HG03575 (cell line): Measurements from ENCODE around the gene TNFSF9.

Experiments
- ATAC-seq: cut with Tn5 transposase; IDR thresholded peaks from one replicate; pipeline ENCODE4 v1.9.1; 2021; ENCODE audit not compliant: unreplicated experiment, insufficient number of reproducible peaks, low FRiP score; ENCODE audit errors: extremely low read depth

Gene TNFSF9

DNA sequence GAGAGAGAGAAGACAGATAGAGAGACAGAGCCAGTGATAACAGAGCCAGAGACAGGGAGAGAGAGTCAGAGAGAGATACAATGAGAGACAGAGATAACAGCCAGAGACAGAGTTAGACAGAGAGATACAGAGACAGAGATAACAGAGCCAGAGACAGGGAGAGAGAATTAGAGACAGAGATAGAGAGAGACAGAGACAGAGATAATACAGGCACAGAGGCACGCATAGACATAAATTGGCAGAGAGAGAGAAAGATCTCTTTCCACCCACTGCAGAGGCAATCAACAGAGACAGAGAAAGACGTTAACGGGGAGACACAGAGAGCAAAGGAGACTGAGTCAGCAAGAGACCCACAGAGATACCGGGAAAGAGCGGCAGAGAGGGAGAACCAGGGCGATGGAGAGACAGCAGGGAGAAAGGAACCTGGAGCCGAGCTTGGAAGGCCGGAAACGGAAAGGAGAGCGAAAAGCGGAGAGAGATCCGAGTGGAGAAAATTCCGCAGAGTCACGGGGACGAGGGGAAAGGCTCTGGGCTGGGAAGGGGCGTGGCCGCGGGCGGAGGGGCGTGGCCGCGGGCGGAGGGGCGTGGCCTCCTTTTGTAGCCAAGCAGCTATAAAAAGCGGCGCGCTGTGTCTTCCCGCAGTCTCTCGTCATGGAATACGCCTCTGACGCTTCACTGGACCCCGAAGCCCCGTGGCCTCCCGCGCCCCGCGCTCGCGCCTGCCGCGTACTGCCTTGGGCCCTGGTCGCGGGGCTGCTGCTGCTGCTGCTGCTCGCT lies at the start of gene TNFSF9:
TSS of gene TNFSF9 (plus strand) at position 641 of the 777 bp plus-strand sequence. CDS start at position 652, 11 bp downstream.
- ATAC-seq, result no peak

DNA sequence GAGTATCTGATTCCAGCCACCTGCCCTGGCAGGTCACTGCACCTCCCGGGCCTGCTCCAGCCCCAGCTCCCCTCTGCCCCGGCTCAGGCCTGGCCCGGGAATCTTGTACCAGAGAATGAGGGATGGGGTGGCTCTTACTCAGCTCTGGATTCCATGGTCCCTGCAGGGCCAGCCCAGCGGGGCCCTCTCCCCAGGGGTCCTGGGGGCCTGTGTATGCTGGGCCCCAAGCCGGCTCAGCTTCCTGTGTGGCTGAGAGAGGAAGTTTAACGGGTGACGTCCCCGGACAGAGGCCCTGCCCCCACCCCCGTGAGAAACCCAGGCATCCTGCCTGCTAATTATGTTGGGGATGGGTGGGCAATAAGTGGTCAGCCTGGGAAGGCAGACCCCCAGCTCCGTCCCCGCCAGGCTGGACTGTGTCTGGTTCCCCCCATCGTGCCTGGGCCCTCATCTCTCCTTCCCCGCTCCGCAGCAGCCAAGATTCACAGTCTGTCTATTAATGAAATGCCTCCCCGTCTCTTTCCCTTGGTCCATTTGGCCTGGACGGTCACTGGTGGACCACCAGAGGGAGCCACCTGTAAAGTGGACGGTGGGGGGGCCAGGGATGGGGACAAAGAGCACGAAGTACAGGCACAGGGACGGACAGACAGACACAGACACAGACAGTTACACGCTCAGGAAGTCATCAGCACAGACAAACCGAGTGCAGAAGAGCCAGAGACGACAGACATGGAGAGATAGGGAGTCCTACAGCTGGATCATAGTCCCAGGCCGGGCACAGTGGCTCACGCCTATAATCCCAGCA lies 49.1 kb upstream of the TNFSF9 start, which contains the start of gene DENND1C:
TSS of gene DENND1C (minus strand) at position 247 of the 802 bp plus-strand sequence. CDS start at position 155, 92 bp downstream.
- no peak for ATAC-seq

GRCh38 chr19:6482343-6482686 lies 48.5 kb upstream of the TNFSF9 start:
- ATAC-seq, result no peak

GRCh38 chr19:6483235-6483634 lies 47.6 kb upstream of the TNFSF9 start:
- no peak for ATAC-seq

DNA sequence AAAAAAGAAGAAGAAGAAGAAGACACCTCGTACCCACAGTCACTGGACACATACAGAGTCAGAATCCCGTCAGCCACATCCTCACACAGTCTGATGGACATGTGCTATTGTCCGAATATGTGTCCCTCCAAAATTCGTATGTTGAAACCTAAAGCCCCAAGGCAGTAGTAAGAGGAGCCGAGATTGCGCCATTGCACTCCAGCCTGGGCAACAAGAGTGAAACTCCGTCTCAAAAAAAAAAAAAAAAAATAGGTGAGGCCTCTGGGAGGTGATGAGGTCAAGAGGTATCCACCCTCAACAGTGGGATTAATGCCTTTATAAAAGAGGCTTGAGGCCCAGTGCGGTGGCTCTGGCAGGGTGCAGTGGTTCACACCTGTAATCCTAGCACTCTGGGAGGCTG lies 46.6 kb upstream of the TNFSF9 start:
- ATAC-seq, result no peak

DNA sequence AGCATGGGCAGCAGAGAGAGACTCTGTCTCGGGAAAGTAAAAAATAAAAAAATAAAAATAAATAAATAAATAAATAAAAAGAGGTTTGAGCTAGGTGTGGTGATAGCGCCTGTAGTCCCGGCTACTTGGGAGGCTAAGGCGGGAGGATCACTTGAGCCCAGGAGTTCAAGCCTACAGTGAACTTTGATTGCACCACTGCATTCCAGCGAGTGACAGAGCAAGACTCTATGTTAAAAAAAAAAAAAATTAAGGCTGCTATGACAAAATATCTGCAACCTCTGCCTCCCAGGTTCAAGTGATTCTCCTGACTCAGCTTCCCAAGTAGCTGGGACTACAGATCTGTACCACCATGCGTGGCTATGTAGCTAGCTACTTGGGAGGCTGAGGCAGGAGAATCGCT lies 46.0 kb upstream of the TNFSF9 start:
- no peak for ATAC-seq

- no peak for ATAC-seq
These were observed 41.4 kb upstream of the TNFSF9 start for GRCh38 chr19:6489278-6490061.

DNA sequence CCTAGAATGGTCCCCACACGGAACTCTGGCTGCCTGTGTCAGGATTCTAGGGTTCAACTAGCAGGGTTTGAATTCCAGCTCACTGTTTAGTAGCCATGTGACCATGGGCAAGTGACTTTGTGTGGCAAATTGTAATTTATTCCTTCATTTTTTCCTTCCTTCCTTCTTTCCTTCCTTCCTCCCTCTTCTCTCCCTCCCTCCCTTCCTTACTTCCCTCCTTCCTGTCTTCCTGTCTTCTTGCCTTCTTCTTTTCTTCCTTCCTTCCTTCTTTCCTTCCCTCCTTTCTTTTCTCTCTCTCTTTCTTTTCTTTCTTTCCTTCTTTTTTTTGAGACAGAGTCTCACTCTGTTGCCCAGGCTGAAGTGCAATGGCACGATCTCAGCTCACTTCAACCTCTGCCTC lies 40.7 kb upstream of the TNFSF9 start:
- no peak for ATAC-seq

GRCh38 chr19:6491802-6492592 lies 38.8 kb upstream of the TNFSF9 start:
- ATAC-seq, result no peak

GRCh38 chr19:6494438-6495036 lies 36.3 kb upstream of the TNFSF9 start:
- ATAC-seq, result no peak

DNA sequence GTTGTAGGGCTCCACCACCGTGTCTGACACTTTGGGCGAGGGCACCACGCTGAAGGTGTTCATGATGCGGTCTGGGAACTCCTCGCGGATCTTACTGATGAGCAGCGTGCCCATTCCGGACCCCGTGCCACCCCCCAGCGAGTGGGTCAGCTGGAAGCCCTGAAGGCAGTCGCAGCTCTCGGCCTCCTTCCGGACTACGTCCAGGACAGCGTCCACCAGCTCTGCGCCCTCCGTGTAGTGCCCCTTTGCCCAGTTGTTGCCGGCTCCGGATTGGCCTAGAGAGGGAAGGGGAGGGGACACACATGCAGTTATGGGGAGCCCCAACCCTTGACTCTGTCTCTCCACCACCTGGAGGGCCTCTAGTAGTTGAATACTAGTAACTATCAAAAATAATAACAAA lies 34.9 kb upstream of the TNFSF9 start:
- ATAC-seq, result no peak

- ATAC-seq, result no peak
These were observed 32.4 kb upstream of the TNFSF9 start for GRCh38 chr19:6498294-6499036.

DNA sequence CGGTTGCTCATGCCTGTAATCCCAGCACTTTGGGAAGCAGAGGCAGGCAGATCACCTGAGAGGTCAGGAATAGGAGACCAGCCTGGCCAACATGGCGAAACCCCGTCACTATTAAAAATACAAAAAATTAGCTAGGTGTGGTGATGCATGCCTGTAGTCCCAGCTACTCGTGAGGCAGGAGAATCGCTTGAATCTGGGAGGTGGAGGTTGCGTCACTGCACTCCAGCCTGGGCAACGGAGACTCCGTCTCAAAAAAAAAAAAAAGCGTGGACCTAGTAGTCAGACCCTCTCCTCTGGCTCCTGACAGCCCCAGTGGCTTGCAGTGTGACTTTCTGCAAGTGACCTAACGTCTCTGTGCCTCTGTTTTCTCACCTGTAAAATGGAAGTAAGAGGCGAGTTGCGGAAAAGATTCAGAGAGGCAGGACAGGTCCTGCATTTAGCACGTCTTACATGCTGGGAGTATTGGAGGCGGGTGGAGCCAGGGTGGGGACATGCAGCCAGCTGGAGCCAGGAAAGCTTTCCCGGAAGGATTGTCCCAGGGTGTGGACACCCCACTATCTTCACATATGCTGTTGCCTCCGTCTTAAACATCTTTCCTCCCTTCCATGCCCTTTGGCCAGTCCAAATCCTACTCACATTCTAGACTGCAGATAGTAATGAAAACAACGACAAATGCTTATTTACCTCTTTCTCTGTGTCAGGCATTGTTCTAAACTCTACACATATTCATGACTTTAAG lies 31.6 kb upstream of the TNFSF9 start:
- ATAC-seq, result no peak

DNA sequence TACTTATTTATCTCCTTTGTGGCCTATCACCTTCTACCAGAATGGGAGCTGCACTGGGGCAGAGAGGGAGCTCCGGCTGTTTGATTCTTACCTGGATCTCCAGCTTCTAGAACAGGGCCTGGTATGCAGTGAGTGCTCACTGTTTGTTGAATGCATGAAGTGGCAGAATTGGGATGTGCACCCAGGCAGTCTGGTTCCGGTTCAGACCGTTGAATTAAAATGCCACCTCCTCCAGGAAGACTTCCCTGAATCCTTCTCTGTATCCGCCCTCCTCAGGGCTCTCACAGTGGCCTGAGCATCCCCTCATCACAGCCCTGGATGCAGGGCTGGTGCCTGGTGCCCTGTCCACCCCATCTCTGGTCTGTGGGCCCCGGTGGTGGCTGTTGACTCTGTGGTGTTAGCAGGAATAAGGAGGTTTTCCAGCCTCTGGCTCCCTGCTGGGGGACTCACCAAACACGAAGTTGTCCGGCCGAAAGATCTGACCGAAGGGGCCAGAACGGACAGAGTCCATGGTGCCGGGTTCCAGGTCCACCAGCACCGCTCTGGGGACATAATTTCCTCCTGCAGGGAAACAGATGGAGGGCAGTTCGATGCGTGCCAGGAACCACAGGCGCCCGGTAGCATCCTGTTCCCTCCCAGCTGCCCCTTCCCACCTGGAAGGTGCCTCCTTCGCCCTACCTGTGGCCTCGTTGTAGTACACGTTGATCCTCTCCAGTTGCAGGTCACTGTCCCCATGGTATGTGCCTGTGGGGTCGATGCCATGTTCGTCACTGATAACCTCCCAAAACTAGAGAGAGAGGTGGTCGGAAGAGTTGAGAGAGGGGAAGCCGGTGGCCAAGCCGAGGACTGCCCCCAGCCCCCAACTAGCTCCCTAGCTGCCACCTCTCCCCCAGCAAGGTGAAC lies 29.7 kb upstream of the TNFSF9 start:
- no peak for ATAC-seq

GRCh38 chr19:6501740-6502648 lies 28.8 kb upstream of the TNFSF9 start, which contains the start of gene TUBB4A:
TUBB4A (minus strand) TSS chr19:6502309; CDS start chr19:6502212, 97 bp downstream.
- ATAC-seq, result no peak
